NCI-H128 (cell line): Measurements from ENCODE around the gene MTHFD1L.
"Not testable (repeated sequence)": the region's sequence is repeated elsewhere in the genome, so short reads cannot be mapped to it uniquely, and the experiment has no call there.

ENCODE experiments used
- DNase-seq: peaks from one replicate; lab custom pipeline; 2025; ENCODE audit not compliant: unreplicated experiment; lab: John Stamatoyannopoulos, UW

Gene MTHFD1L

DNA sequence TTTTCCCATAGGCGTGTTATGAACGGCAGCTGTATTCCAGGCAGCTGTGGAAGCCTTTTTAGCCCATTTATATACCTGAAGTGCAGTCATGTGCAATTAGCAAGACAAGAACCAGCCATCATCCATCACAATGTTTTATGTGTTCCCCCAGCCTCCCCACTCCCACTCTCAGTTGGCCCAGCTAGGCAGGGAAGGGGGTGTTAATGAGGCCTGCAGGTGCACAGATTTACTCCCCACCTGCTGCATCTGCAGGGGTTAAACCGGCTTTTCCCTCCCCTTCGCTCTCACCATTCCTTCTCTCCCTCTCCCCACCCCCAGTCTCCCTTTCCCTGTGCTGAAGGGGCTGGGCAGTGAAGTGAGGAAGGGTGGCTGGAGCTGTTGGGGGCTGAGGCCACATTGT lies 224.5 kb downstream of the MTHFD1L start:
- DNase-seq: peak; percentile 67

DNA sequence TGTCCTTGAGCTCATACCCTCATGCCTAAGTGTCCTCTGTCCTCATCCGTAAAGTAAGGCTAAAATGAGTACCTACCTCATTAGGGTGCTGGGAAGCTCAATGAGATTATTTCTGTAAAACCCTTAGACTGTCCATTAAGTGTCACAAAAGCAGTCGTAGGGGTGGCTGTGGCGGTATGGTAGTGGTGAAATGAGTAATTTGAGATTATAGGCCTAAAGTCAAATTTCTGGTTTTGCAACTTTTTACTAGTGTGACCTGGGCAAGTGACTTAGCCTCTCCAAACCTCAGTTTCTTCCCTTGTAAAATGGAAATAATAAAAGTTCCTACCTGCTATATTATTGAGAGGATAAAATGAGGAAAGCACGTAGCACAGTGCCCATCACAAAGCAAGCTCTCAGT lies 226.1 kb downstream of the MTHFD1L start:
- no peak for DNase-seq

DNA sequence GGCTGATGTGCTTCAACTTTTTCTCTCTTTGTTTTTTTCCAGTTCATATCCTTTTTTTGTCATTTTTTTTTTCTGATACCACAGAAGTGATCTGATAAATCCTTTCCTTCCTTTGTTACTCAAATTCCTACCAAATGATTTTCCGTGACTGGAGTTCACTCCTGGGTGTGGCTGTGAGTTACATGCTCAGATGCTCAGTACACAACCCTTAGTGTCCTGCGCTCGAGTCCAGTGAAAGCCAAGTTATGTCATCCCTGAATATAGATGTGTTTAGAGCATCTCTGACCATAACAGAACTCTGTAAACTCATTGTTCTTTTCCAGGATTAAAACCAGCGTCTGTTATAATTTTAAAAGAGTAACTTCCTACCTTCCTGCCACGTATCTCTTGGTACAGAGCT lies 227.1 kb downstream of the MTHFD1L start:
- no peak for DNase-seq

DNA sequence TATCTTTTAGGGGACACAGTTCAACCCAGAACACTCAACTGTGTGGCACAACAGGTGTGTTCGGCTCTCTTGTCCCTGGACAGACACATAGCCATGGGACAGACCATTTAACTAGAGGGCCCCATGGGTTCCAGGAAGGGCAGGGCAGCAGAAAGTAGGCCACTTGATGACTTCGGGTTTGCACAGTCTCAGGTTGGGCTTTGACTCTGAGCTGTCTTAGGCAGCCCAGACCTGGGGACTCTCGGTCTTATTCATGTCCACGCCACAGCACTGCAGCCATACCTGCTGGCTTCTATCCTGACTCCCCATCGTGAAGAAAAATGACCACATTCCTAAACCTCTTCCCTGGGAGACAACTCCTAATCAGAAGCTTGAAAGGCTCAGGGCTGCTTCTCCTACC lies 228.2 kb downstream of the MTHFD1L start:
- DNase-seq: no peak

DNA sequence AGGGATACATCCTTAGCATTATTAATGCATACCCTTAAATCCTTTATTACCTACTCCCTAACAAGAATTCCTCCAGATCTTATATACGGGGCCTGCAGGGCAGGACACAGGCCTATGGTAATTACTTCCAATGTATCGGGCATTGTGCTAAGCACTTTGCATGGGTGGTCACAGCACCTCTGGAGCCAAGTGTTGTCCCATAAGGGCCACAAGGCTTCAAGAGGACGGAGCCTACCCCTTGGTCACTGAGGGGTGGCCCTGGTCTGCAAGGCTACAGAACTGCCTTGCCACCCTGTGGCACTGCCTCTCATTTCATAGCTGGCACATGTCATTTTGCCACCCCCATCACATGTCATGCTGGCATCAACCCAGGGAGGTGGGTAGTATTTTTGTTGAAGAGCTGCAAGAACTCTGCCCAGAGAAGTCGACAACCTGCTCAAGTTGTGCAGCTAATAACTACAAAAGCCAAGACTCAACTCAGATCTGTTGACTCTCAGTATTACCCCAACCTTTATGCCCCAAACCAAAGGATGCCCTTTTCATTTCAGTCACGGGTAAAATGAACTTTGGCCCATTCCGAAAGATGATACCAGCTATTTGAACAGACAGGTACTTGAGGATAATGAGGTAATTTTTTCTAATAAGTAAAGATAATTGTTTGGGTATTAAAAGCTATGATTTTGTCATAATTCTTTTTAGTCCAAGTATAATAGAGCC lies 230.2 kb downstream of the MTHFD1L start:
- no peak for DNase-seq

DNA sequence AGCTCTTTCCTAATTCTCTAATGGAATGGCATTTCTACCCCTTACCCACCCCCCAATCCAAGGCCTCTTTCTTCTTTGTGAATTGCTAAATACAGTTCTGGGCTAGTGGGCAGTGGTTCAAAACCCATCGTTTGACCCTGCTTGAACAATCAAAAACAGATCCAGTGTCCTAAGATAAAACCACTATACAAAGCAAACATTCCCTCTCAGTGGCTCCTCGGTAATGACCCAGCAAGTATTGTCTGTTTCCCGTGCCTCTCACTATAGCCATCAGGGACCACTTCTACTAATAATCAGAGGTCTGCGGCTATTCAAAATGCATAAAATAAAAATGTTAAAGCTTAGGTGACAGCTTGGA lies 230.7 kb downstream of the MTHFD1L start:
- DNase-seq: no peak

DNA sequence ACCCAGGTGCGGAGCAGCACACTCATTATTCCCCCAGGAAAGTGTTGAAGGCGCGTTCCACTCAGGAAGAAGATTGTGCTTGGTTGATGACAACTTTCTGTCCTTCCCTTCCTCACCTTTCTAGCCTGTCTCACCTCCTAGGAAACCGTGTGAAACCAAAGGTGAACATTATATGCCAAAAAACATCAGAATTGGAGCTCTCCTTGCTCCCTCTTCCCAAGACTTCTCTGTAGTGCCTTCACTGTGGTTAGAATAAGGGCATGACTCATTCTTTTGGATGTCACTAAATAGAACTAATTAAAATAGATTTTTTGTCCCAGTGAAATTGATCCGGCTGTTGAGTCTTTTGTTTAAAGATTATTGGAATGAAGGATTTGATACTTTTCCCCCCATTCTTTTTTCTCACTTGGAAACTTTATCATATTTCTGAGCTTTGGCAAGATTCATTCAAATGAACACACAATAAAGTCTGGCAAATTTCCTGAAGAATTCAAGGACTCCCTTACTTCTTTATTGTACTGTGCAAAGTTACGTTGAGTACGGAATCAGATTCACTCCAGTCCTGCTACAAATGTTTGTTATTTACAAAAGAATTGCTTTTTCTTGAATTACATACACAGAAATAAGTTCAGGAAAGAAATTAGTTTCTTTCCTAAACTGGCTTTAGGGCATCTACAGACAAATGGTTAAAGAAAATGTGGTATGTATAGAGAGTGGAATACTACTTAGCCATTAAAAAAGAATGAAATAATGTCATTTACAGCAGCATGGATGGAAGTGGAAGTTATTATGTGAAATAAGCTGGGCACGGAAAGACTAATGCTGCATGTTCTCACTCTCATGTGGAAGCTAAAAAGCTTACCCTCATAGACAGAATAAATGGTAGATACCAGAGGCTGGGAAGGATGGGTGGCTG lies 231.4 kb downstream of the MTHFD1L start:
- no peak for DNase-seq

DNA sequence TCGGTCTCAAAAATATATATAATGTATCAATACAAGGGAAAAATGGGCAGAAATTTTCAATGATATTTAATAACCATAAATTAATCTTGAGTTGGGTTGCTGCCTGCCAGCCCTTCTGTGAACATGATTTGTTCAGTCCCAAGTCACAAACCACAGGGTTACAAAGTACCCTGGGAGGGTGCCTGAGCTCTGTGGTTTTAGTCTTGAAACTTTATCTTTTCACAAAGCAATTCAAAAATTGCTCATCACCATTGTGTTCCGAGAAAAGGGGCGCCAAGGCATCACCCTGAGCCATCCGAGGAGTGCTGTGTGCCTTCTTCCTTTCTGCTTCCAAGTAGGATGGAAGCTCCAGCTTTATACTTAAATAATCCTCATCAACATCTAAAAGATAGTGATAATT lies 232.7 kb downstream of the MTHFD1L start:
- no peak for DNase-seq

DNA sequence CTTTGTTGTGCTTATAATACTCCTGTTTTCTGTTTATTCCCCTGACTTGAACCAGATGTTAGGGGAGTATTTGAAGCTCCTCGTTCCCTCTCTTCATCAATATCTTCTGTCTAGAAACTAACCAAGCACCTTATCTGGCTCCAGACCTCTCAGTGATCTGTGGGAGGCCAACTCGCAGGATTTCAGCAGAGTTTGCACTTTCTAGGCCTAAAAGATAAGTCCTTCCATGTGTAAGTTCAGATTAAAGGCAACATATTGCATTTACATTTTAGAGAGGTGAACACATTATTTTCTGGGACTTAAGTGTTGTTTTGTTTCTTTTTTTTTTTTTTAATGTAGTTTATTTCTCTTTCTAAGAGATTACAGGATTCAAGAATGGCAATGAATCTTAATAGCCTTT lies 234.8 kb downstream of the MTHFD1L start:
- no peak for DNase-seq

DNA sequence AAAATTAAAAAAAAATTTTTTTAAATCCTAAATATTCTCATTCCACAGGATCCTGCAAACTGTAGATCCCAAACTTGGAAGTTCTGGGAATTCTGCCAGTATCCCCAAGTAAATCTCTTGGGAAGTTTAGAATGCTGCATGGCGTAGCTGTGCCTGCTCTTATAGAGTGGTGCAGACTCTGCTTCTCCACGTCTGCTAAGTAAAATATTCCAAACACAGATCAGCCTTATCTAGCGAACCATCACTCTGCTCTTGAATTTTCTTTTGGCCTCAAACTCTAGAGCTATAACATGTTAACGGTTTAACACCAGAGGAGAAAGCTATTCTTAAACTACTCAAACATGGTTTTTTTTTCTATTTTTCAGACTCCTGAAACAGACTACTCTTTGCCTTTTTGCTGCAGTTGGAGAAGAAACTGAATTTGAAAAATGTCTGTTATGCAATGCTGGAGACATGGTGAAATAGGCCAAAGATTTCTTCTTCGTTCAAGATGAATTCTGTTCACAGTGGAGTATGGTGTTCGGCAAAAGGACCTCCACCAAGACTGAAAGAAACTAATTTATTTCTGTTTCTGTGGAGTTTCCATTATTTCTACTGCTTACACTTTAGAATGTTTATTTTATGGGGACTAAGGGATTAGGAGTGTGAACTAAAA lies 235.8 kb downstream of the MTHFD1L start:
- no peak for DNase-seq

DNA sequence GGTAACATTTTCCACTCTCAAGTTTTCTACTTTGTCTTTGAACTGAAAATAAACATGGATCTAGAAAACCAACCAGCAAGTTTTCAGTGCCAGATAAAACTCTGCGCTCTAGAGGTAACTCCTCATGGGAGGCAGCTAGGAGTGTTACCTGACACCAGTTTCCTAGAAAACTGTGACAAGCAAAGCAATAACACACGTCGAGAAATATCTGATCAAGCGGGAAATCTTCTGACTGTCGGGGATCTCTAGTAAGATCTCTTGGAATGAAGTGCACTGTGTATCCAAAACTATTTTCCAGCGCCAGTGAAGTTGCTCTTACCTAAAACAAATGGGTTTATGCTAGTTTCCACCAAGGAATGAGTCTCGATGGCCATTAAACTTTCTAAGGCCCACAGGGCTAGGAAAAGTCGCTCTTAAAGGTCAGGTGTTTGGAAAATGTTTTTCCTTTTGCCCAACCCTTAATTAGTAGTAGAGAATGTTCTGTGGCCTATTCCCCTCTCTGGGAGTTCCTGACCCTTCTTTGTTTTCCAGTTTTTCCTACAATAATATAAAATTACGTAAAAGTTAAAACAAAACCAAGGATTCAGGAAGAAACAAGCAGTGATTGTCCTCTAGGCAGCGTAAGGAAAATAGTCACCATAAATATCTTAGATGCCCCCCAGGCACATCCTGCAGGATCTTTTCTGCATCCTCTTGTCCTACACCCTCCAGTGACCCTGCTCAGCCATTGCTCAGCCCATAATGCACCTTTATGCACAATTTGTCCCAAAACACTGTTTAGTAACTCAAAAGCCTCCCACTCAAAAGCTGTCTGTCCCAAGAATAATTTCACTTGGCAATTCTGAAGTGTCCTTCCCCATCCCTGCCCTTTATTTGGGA lies 236.6 kb downstream of the MTHFD1L start:
- DNase-seq: no peak

DNA sequence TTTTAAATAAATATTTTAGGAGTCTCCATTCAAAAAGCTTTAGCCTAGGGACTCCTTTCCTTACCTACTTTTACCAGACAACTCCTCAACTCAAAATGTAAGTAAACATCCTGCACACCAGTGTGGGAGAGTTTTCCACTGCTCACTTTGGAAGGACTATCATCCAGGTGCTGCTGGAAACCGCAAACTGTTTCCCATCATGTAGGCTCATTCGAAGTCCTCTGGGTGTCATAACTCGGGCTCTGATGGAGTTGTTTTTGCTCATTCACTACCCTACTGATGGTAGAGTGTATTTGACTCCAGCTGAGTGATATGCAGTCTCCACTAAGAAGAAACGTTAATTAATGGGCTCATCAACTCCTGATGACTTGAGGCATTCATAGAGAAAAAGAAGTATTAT lies 237.8 kb downstream of the MTHFD1L start:
- DNase-seq: no peak

DNA sequence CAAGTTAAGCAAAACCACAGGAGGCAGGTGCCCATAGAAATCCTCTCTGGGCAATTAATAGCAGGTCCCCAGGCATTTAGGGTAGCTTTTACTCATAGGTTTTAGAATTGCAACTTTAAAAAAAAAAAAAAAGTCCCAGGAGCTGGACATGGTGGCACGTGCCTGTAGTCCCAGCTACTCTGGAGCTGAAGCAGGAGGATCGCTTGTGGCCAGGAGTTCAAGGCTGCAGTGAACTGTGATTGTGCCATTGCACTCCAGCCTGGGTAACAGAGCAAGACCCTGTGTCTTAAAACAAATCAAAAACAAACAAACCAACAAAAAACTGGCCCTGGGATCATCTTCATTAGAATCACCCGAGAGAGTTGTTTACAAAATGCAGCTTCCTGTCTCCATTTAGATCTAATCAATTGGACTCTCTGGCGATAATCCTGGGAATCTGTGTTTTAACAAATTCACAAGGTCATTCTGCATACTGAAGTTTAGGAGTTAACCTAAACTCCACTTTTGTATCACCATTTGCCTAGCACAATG lies 242.5 kb downstream of the MTHFD1L start:
- no peak for DNase-seq

DNA sequence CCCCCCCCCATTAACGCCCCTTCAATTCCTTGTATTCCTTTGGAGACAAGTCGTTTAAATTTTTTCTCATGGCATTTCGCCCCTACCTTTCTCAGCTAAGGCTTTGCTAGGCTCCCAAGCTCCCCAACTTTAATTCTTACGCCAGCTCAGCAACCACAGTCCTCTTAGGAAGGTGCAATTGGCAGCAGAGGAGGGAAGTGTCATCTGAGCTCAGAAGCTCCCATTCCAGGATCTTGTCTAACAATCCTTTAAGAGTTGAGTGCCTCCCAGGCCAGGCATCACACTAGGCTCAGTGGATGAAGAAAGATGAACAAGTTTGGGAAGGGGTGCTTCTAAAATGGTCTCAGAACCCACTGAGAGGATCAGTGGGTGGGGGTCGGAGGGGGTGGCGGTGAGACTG lies 243.0 kb downstream of the MTHFD1L start:
- DNase-seq: no peak

DNA sequence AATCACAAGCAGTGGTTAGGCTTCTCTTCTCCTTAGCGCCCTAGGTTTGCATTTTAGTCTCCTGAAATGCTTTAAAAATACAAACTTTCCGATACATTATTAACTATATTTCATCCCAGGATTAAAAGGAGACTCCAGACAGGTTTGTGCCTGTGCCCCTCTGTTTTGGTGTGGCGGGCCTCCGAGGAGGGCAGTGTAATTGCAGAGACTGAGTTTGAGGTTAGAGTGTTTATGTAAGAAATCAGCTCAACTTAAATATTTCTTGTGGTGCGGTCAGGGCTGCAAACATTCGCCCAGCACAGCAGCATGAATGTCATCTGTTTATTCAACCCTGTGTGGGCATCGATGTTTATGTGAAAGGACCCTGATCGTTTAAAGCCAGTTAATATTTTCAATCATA lies 243.9 kb downstream of the MTHFD1L start:
- DNase-seq: no peak

DNA sequence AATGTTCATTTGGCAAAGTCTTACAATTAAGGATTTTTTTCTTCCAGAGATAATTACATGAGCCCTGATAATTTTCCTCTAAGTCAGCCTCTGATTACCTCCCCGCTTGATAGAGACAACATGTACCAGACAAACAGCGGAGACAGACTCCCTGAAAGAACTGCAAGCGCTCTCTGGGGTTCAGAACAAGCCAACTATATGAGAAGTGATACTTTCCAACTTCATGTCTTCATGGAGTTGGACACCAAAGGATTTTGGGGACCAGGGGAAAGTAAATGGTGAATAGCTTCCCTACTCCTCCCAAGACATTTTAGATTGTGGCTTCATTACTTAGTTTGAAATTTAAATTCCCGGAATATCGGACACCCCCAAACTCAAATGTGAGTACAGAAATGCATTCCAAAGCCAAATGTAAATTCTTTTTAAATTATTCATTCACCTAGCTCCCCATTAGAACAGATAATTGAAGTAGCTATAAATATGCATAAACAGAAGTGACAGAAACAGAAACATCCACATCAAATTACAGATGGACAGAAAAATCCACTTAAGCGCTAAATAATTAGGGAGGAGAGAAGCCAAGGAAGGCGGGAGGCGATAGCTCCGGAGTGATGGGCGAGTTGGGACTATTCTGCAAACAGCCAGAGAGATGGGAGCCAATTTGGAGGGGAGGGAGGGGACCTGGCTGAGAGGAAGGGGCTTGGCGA lies 244.5 kb downstream of the MTHFD1L start:
- DNase-seq: no peak

DNA sequence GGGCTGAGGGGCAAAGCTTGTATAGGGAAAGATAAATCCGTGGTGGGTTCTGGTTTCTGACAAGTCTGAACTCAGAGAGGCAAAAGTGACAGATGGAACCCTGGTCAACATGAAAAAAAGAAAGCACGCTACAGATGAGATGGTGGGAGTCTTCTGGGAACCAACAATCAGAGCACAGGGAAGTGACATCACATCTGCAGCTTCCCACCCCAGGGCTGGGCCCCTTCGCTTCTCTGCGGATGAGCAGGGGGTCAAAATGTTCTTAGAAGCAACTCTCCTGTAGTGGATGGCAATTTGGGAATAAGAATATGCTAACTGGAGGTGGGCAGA lies 245.0 kb downstream of the MTHFD1L start:
- no peak for DNase-seq

DNA sequence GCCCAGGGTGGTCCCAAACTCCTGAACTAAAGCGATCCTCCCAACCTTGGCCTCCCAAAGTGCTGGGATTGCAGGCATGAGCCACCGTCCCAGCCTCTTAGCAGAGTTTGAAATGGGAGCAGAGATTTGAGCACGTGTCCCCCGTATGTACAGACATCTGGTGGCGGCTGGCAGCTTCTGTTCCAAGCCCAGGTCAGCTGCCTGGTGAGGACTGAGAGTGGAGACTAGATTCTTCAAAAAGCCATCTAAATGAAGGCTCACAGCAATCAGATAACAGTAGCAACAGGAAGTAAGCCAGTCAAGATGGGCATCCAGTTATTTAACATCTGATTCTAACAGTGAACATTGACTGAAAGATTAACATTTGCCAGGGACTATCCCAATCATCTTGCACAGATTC lies 246.2 kb downstream of the MTHFD1L start:
- DNase-seq: no peak

DNA sequence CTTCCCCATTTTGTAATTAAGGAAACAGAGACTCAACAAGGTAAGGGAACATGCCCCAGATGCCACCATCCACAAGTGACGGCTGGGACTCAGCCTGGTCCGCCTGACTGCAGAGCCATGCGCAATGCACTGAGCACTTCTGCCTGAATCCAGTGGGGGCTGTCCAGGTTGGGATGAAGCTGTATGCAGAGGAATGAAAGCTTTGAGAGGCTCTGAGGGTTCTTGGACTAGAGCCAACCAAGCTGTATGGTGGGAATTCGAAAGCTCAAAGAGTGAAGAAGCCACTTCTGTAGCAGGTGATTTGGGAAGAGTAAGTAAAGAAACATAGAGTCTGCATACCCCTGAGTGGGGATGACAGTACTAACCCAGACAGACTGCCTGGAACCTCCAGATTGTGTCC lies 246.6 kb downstream of the MTHFD1L start:
- DNase-seq: no peak

DNA sequence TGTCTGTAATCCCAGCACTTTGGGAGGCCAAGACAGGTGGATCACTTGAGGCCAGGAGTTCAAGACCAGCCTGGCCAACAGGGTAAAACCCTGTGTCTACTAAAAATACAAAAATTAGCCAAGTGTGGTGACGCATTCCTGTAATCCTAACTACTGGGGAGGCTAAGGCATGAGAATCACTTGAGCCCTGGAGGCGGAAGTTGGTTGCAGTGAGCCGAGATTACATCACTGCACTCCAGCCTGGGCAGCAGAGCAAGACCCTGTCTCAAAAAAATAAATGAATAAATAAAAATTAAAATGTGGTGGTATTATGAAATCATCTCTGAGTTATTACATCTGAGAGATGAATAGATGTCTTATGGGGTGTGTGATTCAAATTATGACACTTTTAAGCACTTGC lies 247.4 kb downstream of the MTHFD1L start:
- DNase-seq: not testable (repeated sequence)
